B cell (primary cell): Measurements from ENCODE around the gene PDCD1LG2. TPM values are rescaled to one million over a fixed set of nuclear protein-coding genes. Genes with fewer than 3 reads are reported as not detected.
"Not testable (repeated sequence)": the region's sequence is repeated elsewhere in the genome, so short reads cannot be mapped to it uniquely, and the experiment has no call there.

Experiments used
- ATAC-seq: fragments of 200-7000 bp; cut with Tn5 transposase; one replicate; pipeline ENCODE4 v1.10.0; 2021; ENCODE audit warnings: low read depth, mild to moderate bottlenecking, moderate number of reproducible peaks, moderate library complexity
- CTCF ChIA-PET: fragments of 350-600 bp; sonication (Branson Sonifier 250); formaldehyde crosslinking; loops from one replicate; lab custom pipeline; 2021; ENCODE audit warnings: antibody characterized with exemption, inconsistent platforms; lab: Charles Lee
- POLR2A ChIA-PET: fragments of 350-600 bp; sonication (Branson Sonifier 250); formaldehyde crosslinking; loops from one replicate; lab custom pipeline; 2021; ENCODE audit warnings: antibody characterized with exemption; lab: Charles Lee
- DNase-seq: peaks from one replicate; pipeline ENCODE4 v3.0.0; 2013
- H2AFZ ChIP-seq: 2 replicates; pipeline ENCODE4 v1.6.1; 2012; ENCODE audit warnings: mild to moderate bottlenecking, low read depth, low read length; ENCODE audit not compliant: insufficient read depth, poor library complexity, severe bottlenecking
- H3K27ac ChIP-seq, 2 donors: 1 replicate in 1 of 2; 2 replicates in 1 of 2; pipeline ENCODE4 v1.5.1; 2012 to 2013; ENCODE audit warnings: low read length in 2 of 2, mild to moderate bottlenecking in 2 of 2, moderate library complexity in 1 of 2
- H3K27me3 ChIP-seq, 4 experiments: fragments of 200-600 bp in 1 of 4; sonication (generic) in 1 of 4; replicated peaks in 1 of 4; 1 replicate in 2 of 4; 2 replicates in 2 of 4; pipeline versions ENCODE4 v1.6.1 to v1.7.0; 2013 to 2016; ENCODE audit warnings: low read length in 3 of 4, mild to moderate bottlenecking in 2 of 4, mixed read lengths in 1 of 4, moderate library complexity in 1 of 4; ENCODE audit not compliant: insufficient read depth in 4 of 4, control insufficient read depth in 3 of 4; ENCODE audit errors: control extremely low read depth in 1 of 4
- H3K36me3 ChIP-seq, 2 experiments: replicated peaks in 1 of 2; 1 replicate in 1 of 2; 2 replicates in 1 of 2; pipeline versions ENCODE4 v1.6.1 to v1.7.1; 2013; ENCODE audit warnings: low read length in 1 of 2; ENCODE audit not compliant: insufficient read depth in 2 of 2, control insufficient read depth in 1 of 2; ENCODE audit errors: control extremely low read depth in 1 of 2, extremely low read depth in 1 of 2
- H3K4me1 ChIP-seq, 2 donors: fragments of 200-600 bp in 1 of 2; sonication (generic) in 1 of 2; 1 replicate in 1 of 2; 2 replicates in 1 of 2; pipeline versions ENCODE4 v1.5.1 to v1.6.1; 2013 to 2017; ENCODE audit warnings: low read length in 2 of 2; ENCODE audit not compliant: control insufficient read depth in 2 of 2, insufficient read depth in 2 of 2
- H3K4me2 ChIP-seq: replicated peaks from 2 replicates; pipeline ENCODE3; 2012; ENCODE audit warnings: mild to moderate bottlenecking, low read depth, low read length; ENCODE audit not compliant: poor library complexity, severe bottlenecking
- H3K4me3 ChIP-seq, 5 experiments: fragments of 200-600 bp in 1 of 5; sonication (generic) in 1 of 5; 1 replicate in 3 of 5; 2 replicates in 2 of 5; pipeline versions ENCODE4 v1.5.1 to v1.7.0; 2011 to 2016; ENCODE audit warnings: low read length in 4 of 5, mild to moderate bottlenecking in 4 of 5, low read depth in 2 of 5, control low read depth in 1 of 5, moderate library complexity in 1 of 5; ENCODE audit not compliant: insufficient read depth in 1 of 5; ENCODE audit errors: control extremely low read depth in 1 of 5, extremely low read depth in 1 of 5
- H3K79me2 ChIP-seq: fragments of 200-600 bp; sonication (generic); one replicate; pipeline ENCODE4 v1.6.0; 2016; ENCODE audit warnings: low read length; ENCODE audit not compliant: control insufficient read depth, insufficient read depth
- H3K9ac ChIP-seq: fragments of 200-600 bp; sonication (generic); 2 replicates; pipeline ENCODE4 v1.6.1; 2017; ENCODE audit warnings: mild to moderate bottlenecking, low read length, moderate library complexity
- H3K9me3 ChIP-seq, 3 donors: one replicate each; pipeline versions ENCODE4 v1.6.1 to v1.7.1; 2013; ENCODE audit warnings: low read length in 2 of 3; ENCODE audit not compliant: control insufficient read depth in 2 of 3, insufficient read depth in 1 of 3; ENCODE audit errors: control extremely low read depth in 1 of 3
- H4K20me1 ChIP-seq: 2 replicates; pipeline ENCODE4 v1.6.0; 2012; ENCODE audit warnings: mild to moderate bottlenecking, low read length; ENCODE audit not compliant: insufficient read depth, control insufficient read depth, poor library complexity, severe bottlenecking
- H3K27ac Mint-ChIP-seq: one replicate; pipeline ENCODE4 v1.8.0; 2021; ENCODE audit warnings: mixed read lengths
- H3K27me3 Mint-ChIP-seq: one replicate; pipeline ENCODE4 v1.8.0; 2021; ENCODE audit warnings: mixed read lengths
- H3K4me1 Mint-ChIP-seq: one replicate; pipeline ENCODE4 v1.8.0; 2021; ENCODE audit warnings: mixed read lengths
- H3K4me3 Mint-ChIP-seq: one replicate; pipeline ENCODE4 v1.8.0; 2021; ENCODE audit warnings: mixed read lengths
- H3K9me3 Mint-ChIP-seq: one replicate; pipeline ENCODE4 v1.8.0; 2022; ENCODE audit warnings: mixed read lengths; ENCODE audit not compliant: insufficient read depth
- CTCF ChIP-seq: fragments of 200-600 bp; IDR thresholded peaks from one replicate; pipeline ENCODE4 v1.8.0; 2022; ENCODE audit warnings: antibody characterized with exemption, mild to moderate bottlenecking
- EZH2 ChIP-seq: IDR thresholded peaks from 2 replicates; pipeline ENCODE4 v1.6.1; 2012; ENCODE audit warnings: borderline replicate concordance, low read depth, mild to moderate bottlenecking, moderate library complexity, low read length; ENCODE audit not compliant: insufficient read depth, poor library complexity, severe bottlenecking
- WGBS: methylation state at CpG from one replicate; pipeline ENCODE4 v1.1.5; 2013; ENCODE audit warnings: missing lambda C conversion rate; ENCODE audit not compliant: insufficient coverage; 5-methylcytosine and 5-hydroxymethylcytosine counted together
- intact Hi-C: fragments of 100-400 bp; cut with micrococcal nuclease; formaldehyde crosslinking; loops from one replicate; pipeline ENCODE4 v1.10.0; 2022
- polyA plus RNA-seq: library from polyadenylated mRNA; depleted of rRNA; stranded (reverse); fragments of >200 nt; gene quantifications from 2 replicates; pipeline ENCODE4 v1.2.3, GENCODE V29; 2012
- total RNA-seq, 2 donors: library from RNA; stranded (reverse); fragments of 120-200 nt in 1 of 2; gene quantifications; 1 replicate in 1 of 2; 2 replicates in 1 of 2; pipeline versions ENCODE4 v1.2.3 to v1.2.4, GENCODE V29; 2013 to 2022

Gene PDCD1LG2
- total and polyA plus RNA-seq, 2 donors (not counting 1 experiment from before 2014, with no cell fraction given), result 0.67 TPM; not detected in 1

GRCh38 chr9:5470816-5471215, 39.5 kb upstream of the PDCD1LG2 start:
- WGBS, result 100% methylated on average over 1 of the region's 3 CpGs
- ATAC-seq, result no peak
- CTCF ChIA-PET, result no interaction called here

GRCh38 chr9:5475611-5476010, 34.7 kb upstream of the PDCD1LG2 start:
- H3K36me3 ChIP-seq, ATAC-seq, H3K27ac Mint-ChIP-seq, H3K4me1 Mint-ChIP-seq, H4K20me1 ChIP-seq, H3K4me1 ChIP-seq, DNase-seq, H3K27me3 ChIP-seq, H3K4me3 Mint-ChIP-seq, H3K27ac ChIP-seq, H3K27me3 Mint-ChIP-seq, H3K9me3 Mint-ChIP-seq, POLR2A ChIA-PET, H3K4me2 ChIP-seq, H3K9ac ChIP-seq, H3K9me3 ChIP-seq, H2AFZ ChIP-seq, CTCF ChIA-PET, H3K4me3 ChIP-seq, intact Hi-C loops, H3K79me2 ChIP-seq: not testable (repeated sequence)
- WGBS, result no CpG with 5 or more reads among the region's 2 CpGs

More at GRCh38 chr9:5470816-5471215, 39.5 kb upstream of the PDCD1LG2 start:
- Histone ChIP-seq H3K4me3 (no peak overlapping the region), H4K20me1 (no peaks in the 10 kb centered on the region), H3K27ac (no peak overlapping the region), H3K4me1 (no peaks in the 10 kb centered on the region), H3K27me3 (no peaks in the 10 kb centered on the region), H3K79me2 (no peaks in the 10 kb centered on the region), H2AFZ (no peak overlapping the region), H3K4me2 (no peak overlapping the region), H3K36me3 (no peaks in the 10 kb centered on the region), H3K9ac (no peak overlapping the region), H3K9me3 (no peaks in the 10 kb centered on the region)
- Mint-ChIP-seq H3K4me3 (no peak overlapping the region), H3K27me3 (no peaks in the 10 kb centered on the region), H3K27ac (no peak overlapping the region), H3K9me3 (no peaks in the 10 kb centered on the region), H3K4me1 (no peaks in the 10 kb centered on the region)
- DNase-seq, result no peak
- POLR2A ChIA-PET, result no interaction called here
- no peak for TF ChIP-seq CTCF
- no peak for TF ChIP-seq EZH2
- intact Hi-C loops, result no loop called here
